Loucy (cell line): ENCODE results near the gene OR4D9.
"Not testable (repeated sequence)": the region's sequence is repeated elsewhere in the genome, so short reads cannot be mapped to it uniquely, and the experiment has no call there.

Experiments used
- H2AFZ ChIP-seq: fragments of 200-600 bp; sonication (generic); 2 replicates; pipeline ENCODE4 v1.6.0; 2016; ENCODE audit warnings: antibody characterized with exemption, mild to moderate bottlenecking, low read length, moderate library complexity
- H3F3A ChIP-seq: fragments of 200-600 bp; 2 replicates; pipeline ENCODE4 v1.6.0; 2016; ENCODE audit warnings: antibody characterized with exemption, low read depth, mild to moderate bottlenecking
- H3K27me3 ChIP-seq: fragments of 200-600 bp; sonication (generic); 2 replicates; pipeline ENCODE4 v1.6.1; 2014; ENCODE audit warnings: low read length, mild to moderate bottlenecking; ENCODE audit not compliant: insufficient read depth, poor library complexity, severe bottlenecking
- H3K36me3 ChIP-seq: fragments of 200-600 bp; sonication (generic); 2 replicates; pipeline ENCODE4 v1.6.1; 2016; ENCODE audit warnings: low read length; ENCODE audit not compliant: insufficient read depth
- H3K4me1 ChIP-seq: fragments of 200-600 bp; sonication (generic); 2 replicates; pipeline ENCODE4 v1.5.1; 2014; ENCODE audit warnings: low read length, mild to moderate bottlenecking; ENCODE audit not compliant: insufficient read depth, poor library complexity, severe bottlenecking
- H3K4me2 ChIP-seq: fragments of 200-600 bp; sonication (generic); 2 replicates; pipeline ENCODE4 v1.6.0; 2014; ENCODE audit warnings: antibody characterized with exemption, low read length, low read depth, mild to moderate bottlenecking; ENCODE audit not compliant: poor library complexity, severe bottlenecking
- H3K4me3 ChIP-seq: fragments of 200-600 bp; sonication (generic); 2 replicates; pipeline ENCODE4 v1.5.1; 2014; ENCODE audit warnings: low read length, mild to moderate bottlenecking, mixed read lengths; ENCODE audit not compliant: poor library complexity, severe bottlenecking
- H3K79me2 ChIP-seq: fragments of 200-600 bp; sonication (generic); 2 replicates; pipeline ENCODE4 v1.6.1; 2014; ENCODE audit warnings: low read length; ENCODE audit not compliant: insufficient read depth
- H3K9ac ChIP-seq: fragments of 200-600 bp; sonication (generic); 2 replicates; pipeline ENCODE4 v1.6.0; 2014; ENCODE audit warnings: mild to moderate bottlenecking, low read depth, low read length, moderate library complexity; ENCODE audit not compliant: poor library complexity, severe bottlenecking
- H3K9me2 ChIP-seq: fragments of 200-600 bp; sonication (generic); replicated peaks from 2 replicates; pipeline ENCODE4 v1.6.1; 2016; ENCODE audit warnings: low read depth, low read length, mixed read lengths
- H3K9me3 ChIP-seq: fragments of 200-600 bp; sonication (generic); 2 replicates; pipeline ENCODE4 v1.6.1; 2014; ENCODE audit warnings: mild to moderate bottlenecking, antibody characterized with exemption, low read length, low read depth; ENCODE audit not compliant: insufficient read depth
- H4K20me1 ChIP-seq: fragments of 200-600 bp; sonication (generic); 2 replicates; pipeline ENCODE4 v1.6.0; 2014; ENCODE audit warnings: antibody characterized with exemption, low read length, mild to moderate bottlenecking; ENCODE audit not compliant: insufficient read depth, poor library complexity, severe bottlenecking
- CTCF ChIP-seq: fragments of 200-600 bp; sonication (generic); conservative IDR thresholded peaks from 2 replicates; pipeline ENCODE4 v1.5.1; 2014; ENCODE audit warnings: mild to moderate bottlenecking, antibody characterized with exemption, low read length
- EZH2phosphoT487 ChIP-seq: fragments of 200-600 bp; IDR thresholded peaks from 2 replicates; pipeline ENCODE4 v1.6.1; 2018; ENCODE audit warnings: antibody characterized with exemption, mild to moderate bottlenecking, moderate library complexity, borderline replicate concordance

Gene OR4D9

DNA sequence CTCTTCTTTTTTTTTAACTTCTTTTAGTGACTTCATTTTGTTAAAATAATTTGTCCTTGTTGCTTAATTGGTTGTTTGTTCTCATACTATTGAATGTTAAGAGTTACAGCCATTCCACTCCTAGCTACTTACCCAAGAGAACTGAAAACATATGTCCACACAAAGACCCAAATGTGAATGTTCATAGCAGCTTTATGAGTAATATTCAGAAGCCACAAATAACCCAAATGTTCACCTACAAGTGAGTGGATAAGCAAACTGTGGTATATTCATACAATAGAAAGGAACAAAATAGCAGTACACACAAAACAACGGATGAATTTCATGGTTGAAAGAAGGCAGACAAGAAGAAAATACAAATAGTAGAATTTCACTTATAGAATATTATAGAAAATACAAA lies 9.4 kb upstream of the OR4D9 start:
- Histone ChIP-seq H3K79me2 (no peaks in the 10 kb centered on the region), H3K9me3 (no peaks in the 10 kb centered on the region), H3K36me3 (no peaks in the 10 kb centered on the region), H3K4me2 (no peak overlapping the region), H3K9ac (no peak overlapping the region), H3K9me2 (no peaks in the 10 kb centered on the region), H3K4me1 (peaks cover 4% of the 10 kb centered on the region), H3F3A (no peaks in the 10 kb centered on the region), H2AFZ (no peak overlapping the region), H4K20me1 (no peaks in the 10 kb centered on the region), H3K27me3 (no peaks in the 10 kb centered on the region), H3K4me3 (no peak overlapping the region)
- no peak for TF ChIP-seq EZH2phosphoT487
- TF ChIP-seq CTCF = no peak

- Histone ChIP-seq H2AFZ (no peak within 1 kb of the TSS; the same call in 1 of the 2 replicates), H3K4me1 (peaks cover 6% of the 10 kb centered on the region)
Observed at GRCh38 chr11:59503276-59503675, 8.1 kb upstream of the OR4D9 start, which contains the start of gene OR4D11. TSS of gene OR4D11 (plus strand) at chr11:59503576. CDS start at chr11:59503576, 0 bp downstream.

DNA sequence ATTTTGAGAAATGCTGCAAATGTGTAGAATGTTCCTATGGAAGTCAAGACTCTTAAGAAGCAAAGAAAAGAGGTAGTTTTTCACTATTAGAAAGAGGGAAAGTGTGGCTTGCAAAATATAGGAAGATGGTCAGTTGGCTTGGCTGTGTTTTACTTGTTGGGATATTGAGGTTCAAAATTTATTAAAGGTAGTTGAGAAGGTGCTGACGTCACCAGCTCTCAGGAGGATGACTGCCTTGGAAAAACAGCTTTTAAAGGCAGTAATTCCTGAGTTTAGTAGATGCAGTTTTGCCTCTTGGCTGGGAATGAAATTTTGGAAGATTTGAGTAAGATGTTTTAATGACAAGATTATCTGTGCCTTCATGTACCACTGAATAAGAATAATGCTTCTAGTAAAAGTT lies 336 bp downstream of the OR4D9 start:
- Histone ChIP-seq H3K4me3 (peak overlapping the region; percentile 60), H3K9me2 (no peaks in the 10 kb centered on the region), H3K9me3 (no peaks in the 10 kb centered on the region), H4K20me1 (no peaks in the 10 kb centered on the region), H3K36me3 (no peaks in the 10 kb centered on the region), H3F3A (peaks cover 4% of the 10 kb centered on the region), H3K9ac (peak overlapping the region; percentile 70), H3K27me3 (no peaks in the 10 kb centered on the region), H3K79me2 (no peaks in the 10 kb centered on the region), H3K4me1 (peaks cover 37% of the 10 kb centered on the region), H2AFZ (0 out of 2 replicates have a peak overlapping the region, but pooled peaks have one; percentile 9), H3K4me2 (peak overlapping the region; percentile 74)
- no peak for TF ChIP-seq CTCF
- no peak for TF ChIP-seq EZH2phosphoT487

More at GRCh38 chr11:59503276-59503675, 8.1 kb upstream of the OR4D9 start, which contains the start of gene OR4D11:
- Histone ChIP-seq H3K4me3 (no peak within 1 kb of the TSS), H3K79me2 (no peaks in the 10 kb centered on the region), H3K4me2 (no peak within 1 kb of the TSS), H3F3A (no peaks in the 10 kb centered on the region), H3K9ac (no peak within 1 kb of the TSS), H3K9me3 (no peaks in the 10 kb centered on the region), H3K27me3 (no peaks in the 10 kb centered on the region), H3K9me2 (no peaks in the 10 kb centered on the region), H3K36me3 (no peaks in the 10 kb centered on the region), H4K20me1 (no peaks in the 10 kb centered on the region)
- TF ChIP-seq CTCF (no peak), EZH2phosphoT487 (no peak)

DNA sequence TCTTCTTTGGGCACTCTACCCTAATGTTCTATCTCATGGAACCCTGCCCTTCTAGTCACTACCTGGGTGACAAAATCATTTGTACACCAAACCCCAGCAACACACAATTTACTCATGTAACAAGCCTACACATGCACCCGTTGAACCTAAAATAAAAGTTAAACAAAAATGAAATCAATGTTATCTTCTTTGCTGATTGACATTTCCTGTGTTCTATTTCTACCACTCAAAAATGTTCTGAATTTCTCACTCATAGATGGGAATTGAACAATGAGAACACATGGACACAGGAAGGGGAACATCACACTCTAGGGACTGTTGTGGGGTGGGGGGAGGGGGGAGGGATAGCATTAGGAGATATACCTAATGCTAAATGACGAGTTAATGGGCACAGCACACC lies 8.8 kb downstream of the OR4D9 start:
- H3F3A ChIP-seq, H4K20me1 ChIP-seq, H3K9me2 ChIP-seq, H3K27me3 ChIP-seq, H3K9me3 ChIP-seq, H3K4me3 ChIP-seq, H3K4me1 ChIP-seq, H3K4me2 ChIP-seq, H3K79me2 ChIP-seq, H2AFZ ChIP-seq, H3K9ac ChIP-seq, H3K36me3 ChIP-seq: not testable (repeated sequence)
